AG10803 (cell line): Measurements from ENCODE around the gene PSAT1.

ENCODE experiments used
- DNase-seq: peaks from one replicate; pipeline ENCODE4 v3.0.0; 2010; ENCODE audit warnings: low read depth
- H3K4me3 ChIP-seq: 2 replicates; pipeline ENCODE4 v1.5.1; 2011; ENCODE audit warnings: mild to moderate bottlenecking, low read length, control low read depth
- TF ChIP-seq, protein P1 (sequence below): conservative IDR thresholded peaks from 2 replicates; pipeline ENCODE4 v1.5.1; 2011; ENCODE audit warnings: mild to moderate bottlenecking, low read length, control low read depth, inconsistent platforms

PSAT1 gene

DNA sequence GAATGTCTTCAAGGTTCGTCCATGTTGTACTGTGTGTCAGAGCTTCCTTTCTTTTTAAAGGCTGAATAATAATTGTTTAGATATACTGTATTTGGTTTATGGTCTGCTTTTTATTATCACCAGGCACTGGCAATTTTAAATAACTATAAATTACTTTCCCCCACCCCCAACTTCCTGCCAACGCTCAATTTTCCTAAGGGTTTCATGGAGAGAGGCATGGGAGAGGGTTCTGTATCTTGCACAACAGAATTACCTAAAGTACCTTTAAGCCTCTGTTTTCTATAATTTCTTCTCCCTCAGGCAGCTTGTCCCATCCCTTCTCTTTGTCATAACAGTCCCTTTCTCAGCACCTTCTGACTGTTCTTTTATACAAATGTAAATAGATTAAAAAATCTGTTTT is 10.4 kb downstream of the PSAT1 start:
- no peak overlapping the region for H3K4me3 ChIP-seq
- no peak for DNase-seq
- TF ChIP-seq, protein P1, sequence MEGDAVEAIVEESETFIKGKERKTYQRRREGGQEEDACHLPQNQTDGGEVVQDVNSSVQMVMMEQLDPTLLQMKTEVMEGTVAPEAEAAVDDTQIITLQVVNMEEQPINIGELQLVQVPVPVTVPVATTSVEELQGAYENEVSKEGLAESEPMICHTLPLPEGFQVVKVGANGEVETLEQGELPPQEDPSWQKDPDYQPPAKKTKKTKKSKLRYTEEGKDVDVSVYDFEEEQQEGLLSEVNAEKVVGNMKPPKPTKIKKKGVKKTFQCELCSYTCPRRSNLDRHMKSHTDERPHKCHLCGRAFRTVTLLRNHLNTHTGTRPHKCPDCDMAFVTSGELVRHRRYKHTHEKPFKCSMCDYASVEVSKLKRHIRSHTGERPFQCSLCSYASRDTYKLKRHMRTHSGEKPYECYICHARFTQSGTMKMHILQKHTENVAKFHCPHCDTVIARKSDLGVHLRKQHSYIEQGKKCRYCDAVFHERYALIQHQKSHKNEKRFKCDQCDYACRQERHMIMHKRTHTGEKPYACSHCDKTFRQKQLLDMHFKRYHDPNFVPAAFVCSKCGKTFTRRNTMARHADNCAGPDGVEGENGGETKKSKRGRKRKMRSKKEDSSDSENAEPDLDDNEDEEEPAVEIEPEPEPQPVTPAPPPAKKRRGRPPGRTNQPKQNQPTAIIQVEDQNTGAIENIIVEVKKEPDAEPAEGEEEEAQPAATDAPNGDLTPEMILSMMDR = no peak

- DNase-seq = no peak
- TF ChIP-seq, protein P1 = no peak
- H3K4me3 ChIP-seq = no peak overlapping the region
These were observed 12.1 kb downstream of the PSAT1 start for GRCh38 chr9:78309066-78309465.

GRCh38 chr9:78311075-78311474 is 14.2 kb downstream of the PSAT1 start:
- DNase-seq = no peak
- TF ChIP-seq, protein P1 = no peak
- H3K4me3 ChIP-seq = no peak overlapping the region

DNA sequence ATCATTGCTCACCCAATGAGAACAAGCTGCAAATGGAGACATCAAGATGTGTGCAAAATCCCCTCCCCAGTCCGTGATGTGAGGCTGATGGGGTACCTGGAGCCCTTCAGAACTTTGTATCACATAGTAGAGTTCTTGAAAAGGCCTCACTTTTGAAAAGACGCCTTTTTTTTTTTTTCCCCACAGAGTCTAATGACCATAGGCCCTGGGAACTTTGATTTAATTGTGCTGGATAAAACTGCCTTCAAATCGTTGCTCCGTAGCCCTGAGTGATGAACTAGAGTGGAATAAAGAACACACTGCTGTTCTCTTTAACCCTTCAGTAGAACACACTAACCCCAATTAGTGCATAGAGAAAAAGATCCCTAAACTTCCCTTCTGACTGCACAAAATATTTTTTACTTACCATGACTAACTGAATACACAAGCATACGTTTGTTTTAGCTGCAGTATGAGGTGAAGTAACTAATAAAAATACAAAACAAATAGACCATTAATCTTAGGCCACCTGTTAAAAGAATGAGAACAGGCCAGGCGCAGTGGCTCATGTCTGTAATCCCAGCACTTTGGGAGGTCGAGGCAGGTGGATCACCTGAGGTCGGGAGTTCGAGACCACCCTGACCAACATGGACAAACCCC is 15.1 kb downstream of the PSAT1 start:
- TF ChIP-seq, protein P1 = no peak
- DNase-seq = no peak
- no peak overlapping the region for H3K4me3 ChIP-seq

- TF ChIP-seq, protein P1 = no peak
- no peak overlapping the region for H3K4me3 ChIP-seq
- no peak for DNase-seq
These were observed 17.6 kb downstream of the PSAT1 start for GRCh38 chr9:78314550-78314949.

DNA sequence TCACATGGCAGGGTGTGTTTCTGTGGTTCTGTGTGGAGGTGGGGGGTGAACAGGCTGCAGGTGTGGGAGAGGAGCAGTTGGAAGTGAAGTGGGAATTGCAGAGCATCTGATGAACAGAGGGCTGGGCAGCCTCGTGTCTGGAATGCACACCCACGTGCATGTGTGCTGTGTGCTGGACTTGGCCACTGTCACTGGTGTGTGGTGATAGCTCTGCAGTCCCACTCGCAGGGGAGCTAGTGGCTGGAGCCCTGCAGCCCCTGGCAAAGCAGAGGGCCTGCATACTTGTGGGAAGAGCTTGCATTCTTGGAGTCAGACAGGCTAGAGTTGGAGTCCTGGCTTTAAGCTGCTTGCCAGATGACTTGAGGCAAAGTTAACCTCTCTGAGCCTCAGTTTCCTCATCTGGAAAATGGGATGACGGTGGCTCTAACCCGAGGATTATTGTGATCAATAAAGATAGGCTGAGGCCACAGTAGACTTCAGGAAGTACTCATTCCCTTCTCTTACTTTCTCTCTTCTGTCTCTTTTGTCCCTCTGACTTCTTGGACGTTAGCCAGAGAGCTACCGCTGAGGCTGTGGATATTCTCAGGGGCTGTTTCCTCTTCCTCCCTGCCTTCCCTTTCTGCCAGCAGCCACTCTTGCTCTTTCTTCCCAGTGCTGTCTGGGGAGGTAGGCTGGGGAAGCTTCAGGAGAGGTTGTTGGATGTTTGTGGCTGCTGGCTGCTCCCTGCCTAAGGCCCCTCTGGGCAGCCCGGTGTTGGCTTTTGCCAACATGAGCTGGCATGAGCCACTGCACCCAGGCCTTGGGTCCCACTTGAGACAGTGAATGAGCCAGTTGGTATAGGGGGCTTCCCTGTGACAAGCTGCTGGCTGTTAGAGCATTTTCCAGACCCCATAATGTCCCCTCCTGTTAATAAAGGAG is 18.3 kb downstream of the PSAT1 start:
- TF ChIP-seq, protein P1 = no peak

More for the DNA sequence above, 18.3 kb downstream of the PSAT1 start:
- no peak overlapping the region for H3K4me3 ChIP-seq
- peak; percentile 96 for DNase-seq
